ENCODE data around the gene AGAP1.
A peak's percentile ranks its signal among the peaks of the same experiment; 100 is the strongest.

The AGAP1 gene

DNA sequence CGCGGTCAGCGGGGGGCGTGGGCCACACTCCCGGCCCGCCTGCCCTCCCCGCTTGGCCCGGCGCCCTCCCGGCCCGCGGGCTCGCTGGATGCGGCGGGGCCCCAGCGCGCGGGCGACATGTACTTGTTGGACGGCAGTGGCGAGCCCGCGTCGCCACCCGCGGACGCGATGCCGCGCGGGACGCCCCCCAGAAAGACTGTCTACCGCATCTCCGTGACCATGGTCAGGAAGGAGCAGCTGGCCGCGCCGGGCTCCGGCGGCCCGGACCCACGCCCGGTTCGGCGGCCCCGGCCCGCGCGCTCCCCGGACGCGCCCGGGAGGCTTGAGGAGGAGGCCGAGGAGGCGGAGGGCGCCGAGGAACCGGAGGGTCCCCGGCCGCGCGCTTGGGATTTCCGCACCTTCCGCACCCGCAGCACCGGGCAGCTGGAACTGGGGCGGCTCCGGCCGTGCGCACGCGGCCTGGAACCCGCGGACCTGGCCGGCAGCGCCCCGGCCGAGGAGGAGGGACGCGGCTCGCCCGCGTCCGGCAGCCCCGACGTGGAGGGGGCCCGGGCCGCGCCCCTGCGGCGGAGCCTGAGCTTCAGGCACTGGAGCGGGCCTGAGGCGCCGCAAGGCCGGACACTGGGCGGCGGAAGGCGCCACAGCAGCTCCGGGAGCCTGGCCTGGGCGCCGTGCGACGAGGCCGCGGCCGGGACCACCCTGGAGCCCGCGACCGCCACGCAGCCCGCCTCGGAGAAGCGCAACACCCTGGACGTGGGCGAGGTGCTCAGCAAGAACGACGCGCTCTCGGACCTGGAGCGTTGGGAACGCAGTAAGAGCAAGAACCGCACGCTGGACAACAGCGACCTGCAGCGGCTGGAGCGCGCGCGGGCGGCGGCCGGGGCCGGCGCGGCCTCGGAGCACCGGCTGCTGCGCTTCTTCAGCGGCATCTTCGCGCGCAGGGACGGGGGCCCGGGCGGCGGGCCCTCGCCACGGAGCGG lies 176.4 kb downstream of the AGAP1 start:
- Histone ChIP-seq H3K27me3 (ENCODE audit: control insufficient read depth, insufficient read depth, low read length) (peaks cover 25% of the 10 kb centered on the region), H3K4me3 (ENCODE audit: low read depth, low read length) (peak overlapping the region; percentile 69), H3K4me1 (ENCODE audit: control insufficient read depth, insufficient read depth, low read length) (peaks cover 42% of the 10 kb centered on the region), H3K9me3 (ENCODE audit: control insufficient read depth, insufficient read depth, low read depth, low read length) (no peaks in the 10 kb centered on the region), H3K9ac (ENCODE audit: low read length) (peak overlapping the region; percentile 50), H3K27ac (ENCODE audit: low read depth, low read length) (no peak overlapping the region), H3K36me3 (ENCODE audit: control insufficient read depth, insufficient read depth, low read length) (no peaks in the 10 kb centered on the region)

DNA sequence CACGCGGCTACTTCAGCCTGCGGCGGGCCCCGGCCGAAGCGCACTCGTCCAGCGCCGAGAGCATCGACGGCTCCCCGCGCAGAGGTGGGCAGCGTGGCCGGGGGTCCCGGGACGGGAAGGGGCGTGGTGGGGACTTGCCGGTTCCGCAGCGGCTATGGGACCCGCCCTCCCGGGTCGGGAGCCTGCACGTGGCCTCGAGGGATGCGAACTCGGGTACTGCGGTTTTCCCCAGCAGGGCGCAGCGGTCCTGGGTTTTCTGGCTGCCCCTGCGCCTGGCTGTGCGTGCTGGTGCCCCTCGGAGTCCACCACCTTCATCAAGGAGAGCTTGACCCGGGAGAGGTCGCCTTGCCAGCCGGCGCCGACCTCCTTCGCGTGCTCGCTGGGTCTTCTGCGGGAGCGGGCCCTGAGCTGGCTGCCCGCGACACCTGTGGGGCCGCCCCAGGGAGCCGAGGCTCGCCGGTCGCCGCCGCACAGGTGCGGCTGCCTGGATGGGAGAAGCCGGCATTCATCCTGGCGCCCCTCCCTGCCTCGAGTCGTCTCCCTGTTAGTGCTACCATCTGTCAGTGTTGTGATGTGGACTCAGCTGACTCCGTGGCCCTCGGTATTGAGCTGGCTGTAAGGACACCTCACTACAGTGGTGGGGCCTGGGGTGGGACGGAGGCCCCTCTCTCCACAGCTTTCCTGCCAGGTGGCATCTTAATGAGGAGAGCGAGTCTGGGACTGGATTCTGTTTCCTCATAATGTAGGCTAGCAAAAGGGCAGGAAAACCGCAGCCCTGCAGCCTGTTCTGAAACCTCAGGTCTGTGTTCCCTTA lies 177.3 kb downstream of the AGAP1 start:
- no peak overlapping the region for H3K27ac ChIP-seq (ENCODE audit: low read depth, low read length)
- peak overlapping the region; percentile 69 for H3K4me3 ChIP-seq (ENCODE audit: low read depth, low read length)

DNA sequence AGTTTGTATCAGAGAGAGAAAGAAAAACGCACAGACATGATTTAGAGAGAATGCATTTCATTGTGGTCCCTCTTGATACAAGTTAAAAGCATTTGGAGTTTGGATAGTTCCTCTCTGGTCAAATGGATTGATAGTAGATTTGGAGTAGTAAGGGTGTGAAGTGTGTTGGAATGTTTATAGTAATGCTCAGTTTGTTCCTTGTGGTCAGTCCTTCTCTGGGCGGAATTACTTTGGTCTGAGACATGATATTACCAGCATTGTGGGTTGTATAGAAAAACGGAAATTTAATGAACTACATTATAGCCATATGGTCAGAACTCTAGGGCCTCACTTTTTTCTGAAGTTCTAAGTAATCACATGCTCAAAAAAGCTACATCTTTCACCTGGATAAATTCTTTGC lies 178.9 kb downstream of the AGAP1 start:
- no peaks in the 10 kb centered on the region for H3K36me3 ChIP-seq (ENCODE audit: control insufficient read depth, insufficient read depth, low read length)
- H3K9me3 ChIP-seq (ENCODE audit: control insufficient read depth, insufficient read depth, low read depth, low read length) = no peaks in the 10 kb centered on the region
- no peak overlapping the region for H3K27ac ChIP-seq (ENCODE audit: low read depth, low read length)
- no peak overlapping the region for H3K9ac ChIP-seq (ENCODE audit: low read length)
- H3K4me1 ChIP-seq (ENCODE audit: control insufficient read depth, insufficient read depth, low read length) = peaks cover 32% of the 10 kb centered on the region
- H3K4me3 ChIP-seq (ENCODE audit: low read depth, low read length) = no peak overlapping the region
- H3K27me3 ChIP-seq (ENCODE audit: control insufficient read depth, insufficient read depth, low read length) = peaks cover 25% of the 10 kb centered on the region

More for the DNA sequence above, 177.3 kb downstream of the AGAP1 start:
- Histone ChIP-seq H3K9ac (ENCODE audit: low read length) (no peak overlapping the region), H3K27me3 (ENCODE audit: control insufficient read depth, insufficient read depth, low read length) (peaks cover 25% of the 10 kb centered on the region), H3K4me1 (ENCODE audit: control insufficient read depth, insufficient read depth, low read length) (peaks cover 40% of the 10 kb centered on the region), H3K36me3 (ENCODE audit: control insufficient read depth, insufficient read depth, low read length) (no peaks in the 10 kb centered on the region), H3K9me3 (ENCODE audit: control insufficient read depth, insufficient read depth, low read depth, low read length) (no peaks in the 10 kb centered on the region)

DNA sequence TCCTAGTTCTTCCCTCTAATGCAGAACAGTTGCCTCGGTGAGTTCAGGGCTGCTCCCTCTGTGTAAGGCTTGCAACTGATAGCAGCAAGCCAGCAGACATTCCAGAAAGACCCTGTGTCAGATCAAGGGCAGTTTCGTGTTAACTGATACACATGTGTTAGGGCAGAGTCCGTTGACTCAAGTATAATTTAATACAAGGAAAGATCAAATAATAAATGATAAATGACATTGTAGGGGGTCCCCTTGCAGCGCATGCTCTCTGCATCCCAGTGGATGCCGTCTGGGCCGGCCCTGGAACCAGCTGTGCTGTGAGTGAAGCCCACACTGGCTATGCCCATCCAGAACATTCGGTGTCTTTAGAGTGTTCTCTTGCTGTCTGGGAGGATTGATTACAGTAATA lies 180.3 kb downstream of the AGAP1 start:
- Histone ChIP-seq H3K4me3 (ENCODE audit: low read depth, low read length) (no peak overlapping the region), H3K27ac (ENCODE audit: low read depth, low read length) (no peak overlapping the region), H3K9me3 (ENCODE audit: control insufficient read depth, insufficient read depth, low read depth, low read length) (no peaks in the 10 kb centered on the region), H3K27me3 (ENCODE audit: control insufficient read depth, insufficient read depth, low read length) (peaks cover 25% of the 10 kb centered on the region), H3K9ac (ENCODE audit: low read length) (no peak overlapping the region), H3K36me3 (ENCODE audit: control insufficient read depth, insufficient read depth, low read length) (no peaks in the 10 kb centered on the region), H3K4me1 (ENCODE audit: control insufficient read depth, insufficient read depth, low read length) (peaks cover 26% of the 10 kb centered on the region)

DNA sequence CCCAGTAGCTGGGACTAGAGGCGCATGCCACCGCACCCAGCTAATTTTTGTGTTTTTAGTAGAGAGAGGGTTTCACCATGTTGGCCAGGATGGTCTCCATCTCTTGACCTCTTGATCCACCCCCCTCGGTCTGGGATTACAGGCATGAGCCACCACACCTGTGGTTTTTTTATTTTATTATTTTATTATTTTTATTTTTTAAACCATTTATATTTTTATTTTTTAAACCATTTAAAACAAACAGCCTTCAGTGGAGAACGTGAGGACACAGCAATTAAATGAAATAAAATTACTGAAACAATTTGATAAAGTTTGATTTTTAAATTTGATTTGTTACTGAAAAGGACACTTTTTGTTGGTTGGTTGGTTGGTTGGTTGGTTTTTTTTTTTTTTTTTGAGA lies 181.0 kb downstream of the AGAP1 start:
- H3K4me3 ChIP-seq (ENCODE audit: low read depth, low read length) = no peak overlapping the region
- H3K9me3 ChIP-seq (ENCODE audit: control insufficient read depth, insufficient read depth, low read depth, low read length) = no peaks in the 10 kb centered on the region
- no peaks in the 10 kb centered on the region for H3K36me3 ChIP-seq (ENCODE audit: control insufficient read depth, insufficient read depth, low read length)
- H3K27ac ChIP-seq (ENCODE audit: low read depth, low read length) = no peak overlapping the region
- H3K27me3 ChIP-seq (ENCODE audit: control insufficient read depth, insufficient read depth, low read length) = peaks cover 25% of the 10 kb centered on the region
- H3K9ac ChIP-seq (ENCODE audit: low read length) = no peak overlapping the region
- H3K4me1 ChIP-seq (ENCODE audit: control insufficient read depth, insufficient read depth, low read length) = peaks cover 26% of the 10 kb centered on the region

DNA sequence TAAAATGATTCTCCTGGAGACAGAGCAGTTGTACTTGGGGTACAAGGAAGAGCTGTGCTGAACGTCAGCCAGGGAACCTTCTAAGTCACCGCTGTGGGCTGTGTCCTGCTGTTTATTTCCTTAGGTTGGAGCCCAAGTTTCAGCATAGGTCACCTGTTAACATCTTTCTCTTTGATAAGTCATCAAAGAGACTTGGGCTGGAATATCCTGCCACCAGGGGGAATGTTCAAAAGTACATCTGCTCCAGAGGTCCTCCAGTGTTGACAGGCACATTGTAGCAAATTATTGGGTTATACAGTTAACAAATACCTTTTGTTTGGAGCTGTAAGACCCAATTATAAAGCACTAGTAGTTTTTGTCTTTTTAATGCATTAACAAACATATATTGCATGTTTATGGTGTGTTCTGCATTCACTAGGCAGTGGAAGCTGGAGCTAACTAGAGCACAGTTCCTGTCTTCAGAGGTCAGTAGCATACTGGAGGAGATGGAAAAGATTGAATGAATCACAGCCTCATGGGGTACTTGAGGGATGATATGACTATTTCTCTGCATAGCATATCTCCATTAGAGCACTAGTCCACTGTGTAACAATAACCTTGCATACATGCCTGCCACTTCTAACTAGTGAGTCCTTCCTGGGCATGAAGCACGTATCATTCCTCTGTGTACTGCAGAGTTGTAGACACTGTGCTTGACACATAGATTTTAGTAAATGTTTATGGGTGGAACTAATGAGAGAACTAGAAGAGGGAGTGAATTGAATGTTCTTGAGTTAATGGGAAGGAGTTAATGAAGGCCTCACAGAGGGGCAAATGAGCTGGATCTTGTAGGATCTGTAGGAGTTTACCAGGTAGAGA lies 182.1 kb downstream of the AGAP1 start:
- H3K9ac ChIP-seq (ENCODE audit: low read length) = no peak overlapping the region
- H3K9me3 ChIP-seq (ENCODE audit: control insufficient read depth, insufficient read depth, low read depth, low read length) = no peaks in the 10 kb centered on the region
- no peaks in the 10 kb centered on the region for H3K36me3 ChIP-seq (ENCODE audit: control insufficient read depth, insufficient read depth, low read length)
- peaks cover 15% of the 10 kb centered on the region for H3K27me3 ChIP-seq (ENCODE audit: control insufficient read depth, insufficient read depth, low read length)
- peaks cover 26% of the 10 kb centered on the region for H3K4me1 ChIP-seq (ENCODE audit: control insufficient read depth, insufficient read depth, low read length)
- no peak overlapping the region for H3K4me3 ChIP-seq (ENCODE audit: low read depth, low read length)
- H3K27ac ChIP-seq (ENCODE audit: low read depth, low read length) = no peak overlapping the region

DNA sequence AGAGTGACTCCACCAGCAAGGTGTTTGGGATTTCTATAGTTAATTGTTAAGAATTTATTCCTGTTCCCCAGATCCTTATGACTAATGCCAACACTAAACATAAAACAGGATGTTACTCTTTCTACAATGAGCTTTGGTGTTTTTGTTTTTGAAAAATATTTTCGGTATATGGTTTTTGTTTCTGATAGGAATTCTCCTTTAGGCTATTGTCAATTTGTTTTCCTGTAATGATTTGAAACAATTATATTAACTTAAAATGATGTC lies 182.6 kb downstream of the AGAP1 start:
- no peak overlapping the region for H3K9ac ChIP-seq (ENCODE audit: low read length)
- H3K4me3 ChIP-seq (ENCODE audit: low read depth, low read length) = no peak overlapping the region
- peaks cover 20% of the 10 kb centered on the region for H3K4me1 ChIP-seq (ENCODE audit: control insufficient read depth, insufficient read depth, low read length)
- H3K27me3 ChIP-seq (ENCODE audit: control insufficient read depth, insufficient read depth, low read length) = peaks cover 9% of the 10 kb centered on the region
- no peak overlapping the region for H3K27ac ChIP-seq (ENCODE audit: low read depth, low read length)
- no peaks in the 10 kb centered on the region; the same call in 1 of the 2 replicates for H3K9me3 ChIP-seq (ENCODE audit: control insufficient read depth, insufficient read depth, low read depth, low read length)
- H3K36me3 ChIP-seq (ENCODE audit: control insufficient read depth, insufficient read depth, low read length) = no peaks in the 10 kb centered on the region

DNA sequence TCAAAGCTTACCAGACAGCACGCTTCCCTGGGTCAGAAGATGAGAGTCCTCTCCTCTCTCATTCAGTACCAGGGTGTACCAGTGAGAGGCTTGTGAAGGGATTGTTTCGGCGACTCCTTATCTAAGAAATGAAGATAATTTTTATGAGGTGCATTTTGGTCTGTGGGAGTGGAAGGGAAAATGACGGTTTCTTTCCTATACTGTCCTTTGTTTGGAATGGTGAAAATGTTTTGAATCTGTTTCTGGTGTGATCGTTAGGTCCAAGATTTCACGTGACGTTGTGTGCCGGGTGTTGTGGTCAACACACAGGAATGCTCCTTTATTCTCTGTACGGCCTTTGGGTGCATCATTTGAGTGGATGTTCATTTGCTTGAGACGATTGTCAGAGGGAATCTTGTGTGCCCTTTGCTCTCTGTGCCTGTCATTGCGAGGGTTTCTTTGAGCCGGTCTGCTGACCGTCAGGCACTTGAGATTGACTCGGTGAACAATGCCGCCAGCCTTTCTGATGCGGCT lies 183.5 kb downstream of the AGAP1 start:
- H3K36me3 ChIP-seq (ENCODE audit: control insufficient read depth, insufficient read depth, low read length) = no peaks in the 10 kb centered on the region
- peaks cover 15% of the 10 kb centered on the region for H3K4me1 ChIP-seq (ENCODE audit: control insufficient read depth, insufficient read depth, low read length)
- no peaks in the 10 kb centered on the region; the same call in 1 of the 2 replicates for H3K9me3 ChIP-seq (ENCODE audit: control insufficient read depth, insufficient read depth, low read depth, low read length)
- no peak overlapping the region for H3K27ac ChIP-seq (ENCODE audit: low read depth, low read length)
- H3K4me3 ChIP-seq (ENCODE audit: low read depth, low read length) = no peak overlapping the region
- no peak overlapping the region for H3K9ac ChIP-seq (ENCODE audit: low read length)
- H3K27me3 ChIP-seq (ENCODE audit: control insufficient read depth, insufficient read depth, low read length) = peaks cover under 1% of the 10 kb centered on the region; the same call in 1 of the 2 replicates

DNA sequence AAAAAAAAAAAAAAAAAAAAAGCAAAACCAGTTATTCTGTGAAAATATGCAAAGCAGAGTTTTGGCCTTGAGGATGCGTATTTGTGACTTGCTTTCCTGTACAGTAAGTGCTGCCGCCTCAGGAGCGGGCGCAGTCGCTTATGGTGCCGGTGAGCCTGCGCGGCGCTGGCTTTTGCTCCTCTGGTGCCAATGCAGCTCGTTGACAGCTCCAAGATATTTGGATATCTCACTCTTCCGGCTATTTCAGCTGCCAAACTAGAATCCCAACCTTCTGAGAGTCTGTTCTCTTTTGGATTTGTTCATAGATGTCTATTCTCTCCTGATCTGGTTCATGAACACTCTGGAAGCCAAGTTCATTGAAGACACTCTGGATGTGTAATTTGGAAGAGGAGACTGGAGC lies 184.1 kb downstream of the AGAP1 start:
- Histone ChIP-seq H3K4me1 (ENCODE audit: control insufficient read depth, insufficient read depth, low read length) (peaks cover 15% of the 10 kb centered on the region), H3K9ac (ENCODE audit: low read length) (no peak overlapping the region), H3K27me3 (ENCODE audit: control insufficient read depth, insufficient read depth, low read length) (no peaks in the 10 kb centered on the region), H3K4me3 (ENCODE audit: low read depth, low read length) (no peak overlapping the region), H3K27ac (ENCODE audit: low read depth, low read length) (no peak overlapping the region), H3K9me3 (ENCODE audit: control insufficient read depth, insufficient read depth, low read depth, low read length) (no peaks in the 10 kb centered on the region; the same call in 1 of the 2 replicates), H3K36me3 (ENCODE audit: control insufficient read depth, insufficient read depth, low read length) (no peaks in the 10 kb centered on the region)

DNA sequence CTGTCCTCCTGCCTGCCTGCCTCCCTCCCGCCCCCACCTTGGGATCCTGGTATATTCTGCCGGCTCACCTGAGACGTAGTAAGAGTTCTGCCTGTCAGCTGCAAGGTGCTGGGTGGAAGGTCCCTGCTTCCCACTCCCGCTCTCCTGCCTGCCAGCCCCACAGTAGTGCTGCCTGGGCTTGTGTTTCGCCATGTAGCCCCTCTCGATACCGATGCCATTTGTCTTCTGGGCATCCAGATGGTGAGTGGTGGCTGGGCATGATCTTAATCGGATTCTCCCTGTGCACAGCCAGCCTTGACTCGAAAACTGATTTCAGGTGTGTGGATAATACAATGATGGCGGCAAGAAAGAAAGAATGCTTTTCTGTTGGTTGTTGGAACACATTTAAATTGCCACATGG lies 184.9 kb downstream of the AGAP1 start:
- H3K4me1 ChIP-seq (ENCODE audit: control insufficient read depth, insufficient read depth, low read length) = peaks cover 15% of the 10 kb centered on the region
- H3K27me3 ChIP-seq (ENCODE audit: control insufficient read depth, insufficient read depth, low read length) = no peaks in the 10 kb centered on the region
- no peaks in the 10 kb centered on the region; the same call in 1 of the 2 replicates for H3K9me3 ChIP-seq (ENCODE audit: control insufficient read depth, insufficient read depth, low read depth, low read length)
- no peaks in the 10 kb centered on the region for H3K36me3 ChIP-seq (ENCODE audit: control insufficient read depth, insufficient read depth, low read length)
- no peak overlapping the region for H3K27ac ChIP-seq (ENCODE audit: low read depth, low read length)
- H3K9ac ChIP-seq (ENCODE audit: low read length) = no peak overlapping the region
- H3K4me3 ChIP-seq (ENCODE audit: low read depth, low read length) = no peak overlapping the region

Data from HUES6 (cell line).